GM21717 (cell line): Measurements from ENCODE around the gene DCDC1.
"Not testable (repeated sequence)": the region's sequence is repeated elsewhere in the genome, so short reads cannot be mapped to it uniquely, and the experiment has no call there.

Source experiments
- ATAC-seq: cut with Tn5 transposase; IDR thresholded peaks from one replicate; pipeline ENCODE4 v1.9.1; 2021; ENCODE audit warnings: mild to moderate bottlenecking, moderate library complexity; ENCODE audit not compliant: unreplicated experiment

DCDC1 gene

GRCh38 chr11:31337806-31338205, 31.7 kb downstream of the DCDC1 start:
- ATAC-seq: no peak

DNA sequence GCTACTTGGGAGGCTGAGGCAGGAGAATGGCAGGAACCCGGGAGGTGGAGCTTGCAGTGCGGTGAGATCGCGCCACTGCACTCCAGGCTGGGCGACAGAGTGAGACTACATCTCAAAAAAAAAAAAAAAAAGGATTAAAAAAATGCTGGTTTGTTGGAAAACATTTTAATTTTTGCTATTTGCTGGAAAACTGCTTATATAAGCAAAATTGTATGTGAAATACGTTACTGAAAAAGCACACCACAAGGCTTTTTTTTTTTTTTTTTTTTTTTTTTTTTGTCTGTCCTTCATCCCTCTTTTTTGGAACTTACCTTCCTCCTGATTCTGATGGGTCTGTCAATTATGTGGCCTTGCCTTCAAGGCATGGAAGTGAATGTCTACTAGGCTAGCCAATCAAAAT, 40.8 kb downstream of the DCDC1 start:
- ATAC-seq: no peak

GRCh38 chr11:31327417-31327816, 42.1 kb downstream of the DCDC1 start:
- ATAC-seq: no peak

DNA sequence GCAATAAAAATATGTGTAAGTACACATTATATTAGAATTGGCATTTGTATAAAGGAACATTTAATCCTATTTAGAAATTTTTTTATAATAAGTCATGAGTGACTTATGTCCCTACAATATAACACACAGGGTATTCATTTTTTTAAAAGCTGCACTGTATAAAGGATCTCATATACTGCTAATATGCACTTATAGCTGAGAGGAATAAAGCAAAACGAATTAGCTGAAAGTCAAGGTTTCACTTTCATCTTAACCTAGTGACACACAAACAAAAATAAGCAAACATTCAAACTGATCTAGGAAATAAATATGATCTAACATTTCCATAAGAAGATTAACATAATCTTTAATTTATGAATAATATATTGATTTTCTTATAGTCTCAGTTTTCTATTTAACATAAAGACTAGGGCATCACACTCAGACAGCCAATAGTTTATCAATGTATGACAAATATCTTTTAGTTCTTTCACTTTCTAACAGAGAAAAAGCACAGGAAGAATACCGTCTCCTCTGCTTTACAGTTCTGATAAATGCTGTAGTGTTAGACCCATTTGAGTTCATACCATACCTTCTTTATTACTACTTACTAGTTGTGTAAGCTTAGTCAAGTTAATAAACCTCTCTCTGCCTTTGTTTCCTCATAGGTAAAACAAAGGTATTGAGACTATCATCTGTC, 42.9 kb downstream of the DCDC1 start:
- ATAC-seq: peak; percentile 87

GRCh38 chr11:31325160-31325559, 44.4 kb downstream of the DCDC1 start:
- ATAC-seq: no peak

DNA sequence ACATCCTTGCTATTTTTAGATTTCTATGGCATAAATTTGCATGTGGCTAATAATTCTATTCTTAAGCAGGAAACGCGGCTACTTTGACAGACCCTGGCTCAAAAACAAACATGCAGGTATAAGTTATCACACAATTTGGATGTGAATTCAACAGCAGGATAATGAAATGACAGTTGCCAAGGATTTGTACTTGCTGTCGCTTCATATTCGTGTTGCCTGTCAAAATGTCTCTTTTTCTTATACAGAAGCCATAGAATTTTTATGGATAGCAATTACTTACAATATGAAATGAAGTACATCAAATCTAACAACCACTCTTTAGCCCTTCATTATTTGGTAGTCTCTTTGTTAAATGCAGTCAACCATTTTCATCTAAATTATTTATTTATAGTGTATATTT, 46.4 kb downstream of the DCDC1 start:
- ATAC-seq: no peak

DNA sequence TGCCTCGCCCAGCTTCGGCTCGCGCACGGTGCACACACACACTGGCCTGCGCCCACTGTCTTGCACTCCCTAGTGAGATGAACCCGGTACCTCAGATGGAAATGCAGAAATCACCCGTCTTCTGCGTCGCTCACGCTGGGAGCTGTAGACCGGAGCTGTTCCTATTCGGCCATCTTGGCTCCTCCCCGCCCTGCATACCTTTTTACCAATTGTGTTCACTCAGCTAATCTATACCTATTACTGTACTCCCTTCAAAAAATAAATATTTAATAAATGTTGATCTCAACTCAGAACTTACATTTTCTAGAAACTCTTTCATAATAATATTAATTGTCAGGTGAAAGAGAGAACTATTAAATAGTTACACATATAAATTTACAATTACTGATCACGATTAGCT, 48.0 kb downstream of the DCDC1 start:
- not testable (repeated sequence) for ATAC-seq

DNA sequence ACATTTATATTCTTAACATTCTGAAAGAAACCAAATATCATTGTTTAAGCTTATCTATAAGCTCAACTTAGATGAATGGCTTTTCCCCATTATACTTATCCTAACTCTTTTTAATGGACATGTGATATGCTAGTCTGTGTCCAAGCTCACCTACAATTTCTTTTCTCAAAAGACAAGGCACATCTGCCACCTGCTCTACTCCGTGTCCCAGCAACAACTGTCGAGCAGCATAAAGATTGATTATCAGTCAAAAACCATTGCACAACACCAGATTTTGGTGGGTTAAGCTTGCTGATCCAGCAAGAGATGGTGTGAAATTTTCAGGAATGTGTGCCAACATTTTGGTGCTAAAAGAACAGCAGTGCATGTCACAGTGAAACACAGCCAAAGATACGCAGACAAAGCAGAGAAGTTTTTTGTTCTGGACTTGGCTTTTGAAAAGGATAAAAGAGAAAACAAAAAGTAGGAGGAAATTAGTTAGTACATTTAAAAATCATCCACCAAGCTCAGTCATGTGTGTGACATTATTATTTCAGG, 65.8 kb downstream of the DCDC1 start:
- ATAC-seq: no peak

DNA sequence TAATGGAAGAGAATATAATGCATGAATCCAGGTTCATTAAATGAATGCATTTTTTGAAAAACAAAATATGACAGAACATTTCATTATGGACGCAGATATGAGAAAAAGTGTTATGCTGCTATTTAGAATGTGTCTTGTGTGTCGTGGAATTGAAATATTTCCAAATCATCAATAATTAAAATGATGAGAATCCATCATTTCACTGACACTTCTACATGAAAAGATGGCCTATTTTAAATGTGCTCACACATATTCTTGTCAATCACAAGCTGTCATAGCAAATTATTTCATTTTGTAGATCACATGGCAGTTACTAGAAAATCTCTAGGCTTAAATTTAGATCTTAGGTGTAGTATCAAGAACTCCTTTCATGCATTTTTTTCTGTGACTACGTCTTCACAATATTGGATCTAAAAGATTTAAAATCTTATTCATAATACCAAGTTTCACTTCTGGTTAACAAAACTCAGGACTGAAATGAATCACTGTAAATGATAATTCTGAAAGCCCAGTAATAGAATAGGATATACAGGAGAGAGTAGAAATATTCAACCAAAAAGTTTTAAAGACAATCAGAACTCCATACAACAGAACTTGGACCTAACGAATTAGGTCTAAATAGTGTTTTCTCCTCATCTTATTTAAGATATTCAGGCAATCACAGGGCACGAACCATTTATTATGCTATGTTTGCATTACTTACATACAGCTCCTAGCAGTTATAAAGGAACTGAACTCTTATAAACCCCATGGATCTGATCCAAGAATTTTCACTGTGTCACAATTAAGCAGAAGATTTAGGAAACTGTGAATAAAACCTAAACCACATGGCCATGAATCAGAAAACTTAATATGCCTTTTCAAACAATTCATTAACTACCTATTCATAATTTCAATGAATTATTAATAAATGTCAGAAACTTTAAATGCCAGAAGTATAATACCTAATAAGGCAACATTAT, 67.7 kb downstream of the DCDC1 start:
- ATAC-seq: no peak

DNA sequence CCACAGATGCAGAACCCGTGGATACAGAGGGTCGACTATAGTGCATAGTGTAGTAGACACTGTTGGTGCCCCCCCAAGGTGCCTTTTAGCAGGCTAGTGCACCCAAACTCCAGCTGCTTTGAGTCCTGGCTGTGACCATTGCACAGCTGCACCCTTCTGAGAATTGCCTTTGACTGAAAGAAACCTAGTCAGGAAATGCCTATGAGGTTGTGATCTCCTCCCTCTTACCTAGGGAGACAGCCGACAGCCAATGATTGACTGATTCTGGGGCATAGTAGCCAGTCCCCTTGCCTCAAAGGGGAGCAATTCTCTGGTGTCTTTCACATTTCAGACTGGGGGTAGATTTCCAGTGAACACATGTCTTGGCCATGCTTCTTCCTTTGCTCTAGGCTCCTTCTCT, 74.2 kb downstream of the DCDC1 start:
- ATAC-seq: no peak

DNA sequence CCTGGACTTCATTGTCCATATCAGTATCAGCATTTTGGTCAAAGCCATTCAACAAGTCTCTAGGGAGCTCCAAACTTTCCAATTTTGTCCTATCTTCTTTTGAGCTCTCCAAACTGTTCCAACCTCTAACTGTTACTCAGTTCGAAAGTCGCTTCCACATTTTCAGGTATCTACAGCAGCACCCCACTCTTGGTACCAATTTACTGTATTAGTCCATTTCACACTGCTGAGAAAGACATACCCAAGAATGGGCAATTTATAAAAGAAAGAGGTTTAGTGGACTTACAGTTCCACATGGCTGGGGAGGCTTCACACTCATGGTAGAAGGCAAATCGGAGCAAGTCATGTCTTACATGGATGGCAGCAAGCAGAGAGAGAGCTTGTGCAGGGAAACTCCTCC, 96.0 kb downstream of the DCDC1 start:
- not testable (repeated sequence) for ATAC-seq

DNA sequence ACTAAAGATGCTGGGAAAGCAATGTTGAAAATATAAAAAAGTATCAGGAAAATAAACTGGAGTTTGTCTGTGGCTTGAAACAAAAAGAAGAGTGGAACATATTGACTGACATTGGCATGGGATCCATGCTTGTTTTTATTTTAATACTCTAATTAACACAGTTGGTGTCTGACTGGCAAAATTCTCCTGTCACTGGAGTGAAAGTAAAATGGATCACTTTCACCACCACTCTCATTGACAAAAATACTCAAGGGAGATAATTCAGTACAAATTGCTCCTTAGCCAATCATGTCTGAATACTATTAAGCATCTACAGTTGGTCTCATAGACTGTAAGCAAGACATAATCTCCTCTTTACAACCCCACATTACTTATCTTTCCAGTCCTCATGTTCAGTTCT, 101.8 kb downstream of the DCDC1 start:
- ATAC-seq: no peak

GRCh38 chr11:31264834-31265233, 104.7 kb downstream of the DCDC1 start:
- no peak for ATAC-seq

DNA sequence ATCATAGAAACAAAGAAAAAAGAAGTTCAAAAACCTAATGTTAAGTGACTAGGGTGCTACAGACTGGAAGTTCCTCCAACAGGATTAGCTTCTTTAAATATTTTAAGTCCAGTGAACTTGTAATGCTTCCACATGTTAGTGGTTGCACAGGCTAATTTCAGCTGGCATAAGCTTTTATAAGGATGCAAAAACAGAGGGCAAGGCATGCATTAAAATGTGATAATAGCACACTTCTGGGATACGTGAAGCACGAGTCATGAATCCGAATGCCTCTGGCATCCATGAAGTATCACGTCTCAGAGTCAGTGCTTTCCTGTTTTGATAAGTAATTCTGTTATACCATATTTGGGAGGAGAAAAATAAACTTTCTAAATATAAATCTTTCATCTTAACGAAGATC, 106.8 kb downstream of the DCDC1 start:
- ATAC-seq: no peak

DNA sequence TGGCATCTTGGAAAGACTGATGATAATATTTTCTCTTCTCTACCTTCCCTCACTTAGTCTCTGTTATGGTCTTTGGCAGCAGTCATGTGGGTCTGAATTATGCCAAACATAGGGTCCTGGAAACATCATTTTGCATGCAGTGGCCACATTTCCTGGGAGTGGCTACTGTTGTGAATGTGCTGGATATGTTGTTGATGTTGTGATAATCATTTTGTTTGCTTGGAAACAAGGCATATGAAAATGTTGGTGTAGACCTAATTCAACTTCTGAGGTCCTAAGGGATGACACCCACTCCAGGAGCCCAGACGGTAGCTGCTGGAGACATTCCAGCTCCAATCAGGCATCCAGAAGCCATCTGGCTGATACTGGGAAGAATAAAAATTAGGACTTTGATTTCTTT, 109.7 kb downstream of the DCDC1 start:
- no peak for ATAC-seq

DNA sequence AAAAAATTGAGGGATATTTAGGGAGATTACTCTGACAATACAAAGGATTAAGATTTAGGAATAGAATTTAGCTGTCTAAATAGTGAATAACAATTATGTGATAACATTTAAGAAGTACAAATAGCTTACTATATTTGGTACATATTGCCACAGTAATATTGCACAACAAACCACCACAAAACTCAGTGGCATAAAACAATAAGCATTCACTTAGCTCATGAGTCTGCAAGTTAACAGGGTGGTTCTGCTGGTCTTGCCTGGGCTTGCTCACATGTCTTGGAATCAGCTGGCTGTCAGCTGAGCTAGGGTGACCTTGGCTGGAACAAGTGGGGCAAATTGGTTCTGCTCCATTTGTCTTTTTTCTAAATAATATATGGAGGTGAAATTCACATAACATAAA, 115.1 kb downstream of the DCDC1 start:
- no peak for ATAC-seq

DNA sequence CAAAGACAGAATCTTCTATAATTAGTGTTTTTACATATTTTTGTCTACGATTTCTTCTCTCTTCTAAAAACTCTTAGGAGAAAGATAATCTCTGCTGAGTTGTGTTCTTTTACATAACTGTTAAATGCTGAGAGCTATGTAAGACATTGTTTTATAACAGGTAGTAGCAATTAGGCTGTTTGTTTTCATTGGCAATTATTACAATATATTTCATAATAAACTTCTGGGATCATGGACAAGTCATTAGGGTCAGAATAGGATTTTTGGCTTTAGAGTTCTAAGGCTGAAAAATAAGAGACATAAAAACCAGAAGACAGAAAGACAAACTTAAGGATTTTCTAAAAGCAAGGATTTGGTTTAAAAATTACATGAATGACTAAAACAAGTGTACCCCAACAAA, 120.8 kb downstream of the DCDC1 start:
- no peak for ATAC-seq

DNA sequence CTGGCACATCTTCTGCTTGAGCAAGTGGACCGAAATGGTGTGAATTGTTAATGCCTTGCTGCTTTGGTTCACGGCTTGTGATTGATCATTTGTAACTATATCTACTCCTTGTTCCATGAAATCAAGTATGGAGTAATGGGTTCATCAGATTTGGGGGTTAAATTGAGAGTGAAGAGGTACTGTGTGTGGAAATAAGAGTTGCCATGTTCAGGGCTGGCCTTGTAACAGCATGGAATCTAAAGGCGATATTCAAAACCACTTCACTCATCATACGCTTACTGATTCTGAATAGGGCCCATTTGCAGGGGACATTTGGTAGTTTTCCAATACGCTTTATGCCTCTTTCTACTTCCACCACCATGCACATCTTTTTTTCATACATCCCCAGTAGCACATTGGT, 122.2 kb downstream of the DCDC1 start:
- ATAC-seq: no peak

DNA sequence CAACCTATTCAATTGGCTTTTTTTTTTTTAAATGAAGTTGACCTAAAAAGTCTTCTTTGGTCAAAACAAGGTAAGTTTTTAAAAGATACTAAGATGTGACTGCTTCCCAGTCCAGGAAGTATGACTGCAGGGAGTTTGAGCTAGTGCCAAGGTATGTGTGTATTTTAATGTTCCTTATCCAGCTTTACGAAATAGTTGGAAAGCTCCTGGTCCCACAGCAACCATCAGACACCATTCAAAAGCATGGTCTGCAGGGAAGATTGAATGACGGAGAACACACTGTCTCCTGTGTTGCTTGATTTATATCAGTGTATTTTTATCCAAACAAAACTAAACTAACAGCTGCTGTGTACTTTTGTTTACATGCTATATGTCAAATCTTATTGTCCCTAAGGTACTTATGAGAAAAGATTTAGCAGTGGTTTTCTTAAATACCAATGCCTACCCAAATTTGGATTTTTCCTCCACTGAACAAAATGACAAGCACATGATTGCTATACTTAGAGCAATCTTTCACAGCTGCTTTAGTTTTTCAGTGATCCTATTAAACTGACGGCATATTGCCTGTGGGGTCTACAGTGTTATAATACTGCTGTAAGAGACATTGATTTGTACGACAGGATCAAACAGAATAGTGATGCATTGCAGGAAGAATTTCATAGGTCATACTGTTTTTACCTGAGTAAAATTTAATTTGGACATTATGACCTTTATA, 122.9 kb downstream of the DCDC1 start:
- ATAC-seq: no peak

GRCh38 chr11:31243706-31244105, 125.8 kb downstream of the DCDC1 start:
- no peak for ATAC-seq

GRCh38 chr11:31240340-31240904, 129.1 kb downstream of the DCDC1 start:
- peak; percentile 67 for ATAC-seq
